Measurements from ENCODE around the gene KLF13.

Gene KLF13

GRCh38 chr15:31365655-31366127 is 39.1 kb downstream of the KLF13 start:
- peak; percentile 80 for DNase-seq

- no peak for DNase-seq
Measured at GRCh38 chr15:31366169-31366734, 39.6 kb downstream of the KLF13 start.

- DNase-seq, result no peak
Measured at GRCh38 chr15:31367021-31367729, 40.5 kb downstream of the KLF13 start.

GRCh38 chr15:31367730-31368344 is 41.2 kb downstream of the KLF13 start:
- DNase-seq, result peak; percentile 43

- DNase-seq, result no peak
Measured at GRCh38 chr15:31369727-31370126, 43.1 kb downstream of the KLF13 start.

- DNase-seq, result no peak
Measured at GRCh38 chr15:31371520-31372240, 45.0 kb downstream of the KLF13 start.

GRCh38 chr15:31372635-31373091 is 46.0 kb downstream of the KLF13 start:
- no peak for DNase-seq

GRCh38 chr15:31373096-31373865 is 46.6 kb downstream of the KLF13 start:
- DNase-seq, result no peak

- no peak for DNase-seq
Measured at GRCh38 chr15:31373970-31374369, 47.3 kb downstream of the KLF13 start.

- no peak for DNase-seq
Measured at GRCh38 chr15:31374489-31374888, 47.9 kb downstream of the KLF13 start.

GRCh38 chr15:31374986-31375385 is 48.4 kb downstream of the KLF13 start:
- DNase-seq, result no peak

GRCh38 chr15:31375772-31376171 is 49.1 kb downstream of the KLF13 start:
- no peak for DNase-seq

- no peak for DNase-seq
Measured at GRCh38 chr15:31376511-31376910, 49.9 kb downstream of the KLF13 start.

GRCh38 chr15:31377030-31377429 is 50.4 kb downstream of the KLF13 start:
- DNase-seq, result no peak

- DNase-seq, result no peak
Measured at GRCh38 chr15:31378363-31378903, 51.8 kb downstream of the KLF13 start.

GRCh38 chr15:31379042-31379441 is 52.4 kb downstream of the KLF13 start:
- no peak for DNase-seq

GRCh38 chr15:31379577-31379976 is 52.9 kb downstream of the KLF13 start:
- DNase-seq, result no peak

- no peak for DNase-seq
Measured at GRCh38 chr15:31381801-31382712, 55.4 kb downstream of the KLF13 start.

GRCh38 chr15:31382713-31383045 is 56.0 kb downstream of the KLF13 start:
- no peak for DNase-seq

- DNase-seq, result no peak
Measured at GRCh38 chr15:31383139-31383538, 56.5 kb downstream of the KLF13 start.

- no peak for DNase-seq
Measured at GRCh38 chr15:31384568-31384967, 57.9 kb downstream of the KLF13 start.

Measured in CD4-positive, alpha-beta T cell treated with Interleukin-12 subunit alpha and Interleukin-12 subunit beta, for 1 hour (primary cell).